ENCODE results near the gene ENG.
"Not testable (repeated sequence)": the region's sequence is repeated elsewhere in the genome, so short reads cannot be mapped to it uniquely, and the experiment has no call there.

The ENG gene

DNA sequence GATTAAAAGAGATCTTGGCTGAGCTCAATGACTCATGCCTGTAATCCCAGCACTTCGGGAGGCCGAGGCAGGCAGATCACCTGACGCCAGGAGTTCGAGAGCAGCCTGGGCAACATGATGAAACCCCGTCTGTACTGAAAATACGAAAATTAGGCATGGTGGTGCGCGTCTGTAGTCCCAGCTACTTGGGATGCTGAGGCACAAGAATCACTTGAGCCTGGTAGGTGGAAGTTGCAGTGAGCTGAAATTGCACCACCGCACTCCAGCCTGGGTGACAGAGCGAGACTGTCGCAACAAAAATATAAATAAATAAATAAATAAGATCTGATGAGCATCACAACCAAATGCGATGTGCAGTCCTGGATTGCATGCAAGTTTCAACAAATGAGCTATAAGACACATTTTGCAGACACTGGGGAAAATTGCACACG, 8.7 kb upstream of the ENG start:
- DNase-seq = no peak

DNA sequence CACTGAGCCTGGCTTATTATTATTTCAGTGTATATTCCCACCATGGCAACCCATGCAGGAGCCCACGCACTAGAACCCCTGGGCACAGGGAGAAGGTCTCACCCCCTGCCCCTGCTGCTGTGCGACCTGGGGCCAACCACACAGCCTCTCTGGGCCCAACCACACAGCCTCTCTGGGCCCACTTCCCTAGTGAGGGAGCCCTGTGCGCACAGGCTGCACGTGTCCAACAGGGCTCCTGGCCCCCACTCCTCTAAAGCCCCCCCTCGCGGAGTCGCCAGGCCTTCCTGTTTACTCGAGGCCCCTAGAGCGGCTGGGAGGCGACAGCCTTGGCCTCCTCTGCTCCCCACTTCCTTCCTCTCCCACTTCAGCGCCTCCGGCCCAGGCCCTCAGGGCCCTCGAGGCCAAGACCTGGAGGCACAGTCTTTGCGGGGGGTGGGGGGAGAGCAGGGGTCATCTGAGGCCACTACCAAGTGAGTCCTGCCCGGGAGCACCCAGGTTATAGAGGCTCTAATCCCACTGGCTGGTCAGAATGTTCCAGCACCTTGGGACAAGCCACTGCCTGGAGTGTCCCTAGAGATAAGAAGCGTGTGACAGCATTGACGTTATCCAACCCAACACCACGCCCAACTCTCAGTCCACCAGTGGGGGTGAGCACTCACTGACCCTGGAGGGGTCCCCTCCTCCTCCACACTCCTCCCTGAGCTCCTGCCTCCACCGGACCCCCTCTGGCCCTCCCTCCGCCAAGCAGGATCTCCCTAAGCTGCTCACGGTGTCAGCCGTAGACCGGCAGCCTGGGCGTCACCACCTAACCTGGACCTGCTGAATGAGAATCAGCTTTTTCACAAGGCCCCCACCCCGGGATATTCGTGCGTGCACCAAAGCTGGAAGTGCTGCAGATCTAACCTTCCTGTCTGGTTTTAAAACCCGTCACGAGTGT, 7.9 kb upstream of the ENG start:
- no peak for DNase-seq

DNA sequence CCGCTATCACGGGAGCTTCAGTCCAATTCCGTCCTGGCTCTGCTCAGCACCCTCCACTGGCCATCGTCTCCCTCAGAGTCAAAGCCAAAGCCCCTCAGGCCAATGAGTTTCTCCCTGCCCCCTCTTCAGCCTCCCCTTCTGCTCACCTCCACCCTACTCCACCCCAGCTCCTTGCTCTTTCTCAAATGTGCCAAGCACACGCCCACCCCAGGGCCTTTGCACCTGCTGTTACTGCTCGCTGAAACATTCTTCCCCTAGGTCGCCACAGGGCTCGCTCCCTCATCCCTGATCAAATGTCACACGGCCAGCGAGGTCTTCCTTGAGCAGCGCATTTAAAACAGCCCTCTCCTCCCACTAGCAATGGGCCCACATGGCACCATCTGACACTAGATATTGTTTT, 6.3 kb upstream of the ENG start:
- DNase-seq = no peak

DNA sequence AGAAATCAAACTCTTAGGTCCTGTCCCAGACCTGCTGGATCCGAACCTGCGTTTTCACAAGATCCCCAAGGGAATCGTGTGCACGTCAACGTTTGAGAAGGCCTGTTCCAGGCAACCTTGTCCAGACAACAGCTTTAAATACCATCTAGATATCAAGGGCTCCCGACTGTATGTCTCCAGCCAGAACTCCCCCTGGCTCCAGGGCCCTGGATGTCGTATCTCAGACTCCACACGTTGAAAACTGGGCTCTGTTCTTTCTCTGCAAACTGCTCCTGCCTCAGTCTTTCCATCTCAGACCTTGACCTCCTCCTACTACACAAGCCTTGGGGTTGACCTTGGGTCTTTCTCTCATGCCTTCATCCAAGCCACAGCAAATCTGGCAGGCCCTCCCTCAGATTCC, 5.8 kb upstream of the ENG start:
- no peak for DNase-seq

DNA sequence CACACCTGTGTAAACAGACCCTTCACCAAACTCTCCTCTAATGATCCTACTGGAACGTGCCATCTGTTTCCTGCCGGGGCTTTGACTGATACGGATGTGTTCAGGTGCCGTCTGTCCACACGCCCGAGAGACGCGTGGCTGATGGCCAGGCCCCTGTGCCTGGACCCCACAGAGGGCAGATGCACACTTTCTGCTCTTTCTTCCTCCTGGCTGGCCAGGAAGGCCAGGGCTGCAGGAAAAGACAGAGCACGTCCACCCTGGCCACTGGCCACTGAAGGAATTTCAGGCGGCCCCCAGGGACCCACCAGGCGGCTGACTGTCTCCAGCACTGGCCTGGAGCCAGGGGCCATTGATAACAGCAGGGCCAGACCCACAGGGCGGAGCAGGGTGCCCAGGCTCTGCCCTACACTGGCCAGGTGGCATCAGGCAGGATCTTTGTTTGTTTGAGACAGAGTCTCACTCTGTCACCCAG, 3.6 kb upstream of the ENG start:
- DNase-seq = no peak

DNA sequence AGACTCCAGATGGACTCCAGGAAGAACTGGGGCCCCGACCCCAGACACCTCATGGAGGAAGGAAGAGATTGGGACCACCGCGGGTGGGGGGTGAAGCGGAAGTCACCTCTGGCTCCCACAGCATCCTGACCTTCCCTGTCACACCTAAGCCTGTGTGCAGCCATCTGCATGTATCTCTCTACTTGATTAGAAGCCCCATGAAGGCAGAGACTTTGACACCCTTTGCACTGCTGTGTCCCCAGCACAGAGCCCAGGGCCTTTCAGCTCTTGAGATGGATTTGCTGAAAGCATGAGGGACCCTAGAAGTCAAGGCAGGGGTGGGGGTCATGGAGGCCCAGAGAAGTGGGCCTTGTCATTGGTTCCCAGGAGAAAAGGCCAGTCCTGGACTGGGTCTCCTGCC, 2.8 kb upstream of the ENG start:
- DNase-seq = no peak

DNA sequence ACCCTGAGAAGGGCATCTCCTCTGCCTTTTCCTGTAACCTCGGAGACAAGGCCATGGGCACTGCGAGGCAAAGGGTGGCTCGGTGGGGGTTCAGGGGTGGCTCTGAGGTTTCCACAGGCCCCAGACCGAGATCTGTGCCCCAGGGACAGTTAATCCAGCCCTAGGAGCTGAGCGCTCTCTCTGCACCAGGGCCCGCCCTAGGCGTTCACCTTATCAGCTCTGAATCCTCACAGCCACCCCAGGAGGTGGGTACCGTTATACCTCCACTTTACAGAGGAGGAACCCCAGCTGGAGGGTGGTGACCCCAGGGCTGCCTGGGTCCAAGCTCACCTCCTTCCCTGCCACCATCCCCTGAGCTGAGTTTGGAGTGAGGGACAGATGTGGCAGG, 2.3 kb upstream of the ENG start:
- no peak for DNase-seq

DNA sequence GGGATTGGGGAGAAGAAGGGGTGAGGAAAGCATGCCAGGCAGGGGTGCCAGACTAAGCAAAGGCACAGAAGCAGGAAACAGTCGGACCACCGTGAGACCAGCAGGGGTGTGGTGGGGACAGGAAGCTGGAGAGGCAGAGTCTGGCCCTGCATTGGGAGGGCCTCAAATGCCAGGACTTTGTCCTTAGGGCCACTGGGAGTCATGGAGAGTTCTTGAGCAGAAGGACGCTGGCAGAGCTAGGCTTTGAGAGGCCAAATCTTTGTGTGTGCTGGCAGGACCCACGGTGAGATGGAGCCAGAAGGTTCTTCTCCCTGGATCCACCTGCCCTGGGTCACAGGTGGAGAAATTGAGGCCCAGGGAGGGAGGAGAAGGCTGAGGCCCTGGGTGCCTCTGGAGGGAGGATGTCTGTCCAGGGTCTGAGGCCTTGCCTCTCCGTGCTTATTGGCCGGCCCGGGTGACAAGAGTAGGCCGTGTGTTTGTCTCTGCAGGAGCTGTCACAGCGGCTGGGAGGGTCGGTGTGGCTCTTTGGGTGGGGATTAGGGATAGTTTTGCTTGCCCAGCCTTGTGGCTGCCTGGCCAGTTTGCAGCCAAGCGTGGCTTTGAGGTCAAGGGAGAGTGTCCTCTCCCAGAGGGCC, 1.8 kb upstream of the ENG start:
- no peak for DNase-seq

DNA sequence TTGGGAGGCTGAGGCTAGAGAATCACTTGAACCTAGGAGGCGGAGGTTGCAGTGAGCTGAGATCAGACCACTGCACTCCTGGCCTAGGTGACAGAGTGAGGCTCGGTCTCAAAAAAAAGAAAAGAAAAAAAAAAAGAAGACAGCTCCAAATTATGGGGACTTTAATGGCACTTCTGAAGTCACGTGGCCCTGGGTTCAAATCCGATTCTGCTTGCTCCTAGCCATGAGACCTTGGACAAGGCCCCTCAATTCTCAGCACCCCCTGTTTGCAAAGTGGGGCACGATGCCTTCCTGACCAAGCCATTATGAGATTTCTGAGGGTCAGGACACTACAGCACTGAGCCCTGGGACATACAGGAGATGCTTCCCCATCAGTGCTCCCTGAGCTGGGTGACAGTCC, 1.1 kb upstream of the ENG start:
- no peak for DNase-seq

DNA sequence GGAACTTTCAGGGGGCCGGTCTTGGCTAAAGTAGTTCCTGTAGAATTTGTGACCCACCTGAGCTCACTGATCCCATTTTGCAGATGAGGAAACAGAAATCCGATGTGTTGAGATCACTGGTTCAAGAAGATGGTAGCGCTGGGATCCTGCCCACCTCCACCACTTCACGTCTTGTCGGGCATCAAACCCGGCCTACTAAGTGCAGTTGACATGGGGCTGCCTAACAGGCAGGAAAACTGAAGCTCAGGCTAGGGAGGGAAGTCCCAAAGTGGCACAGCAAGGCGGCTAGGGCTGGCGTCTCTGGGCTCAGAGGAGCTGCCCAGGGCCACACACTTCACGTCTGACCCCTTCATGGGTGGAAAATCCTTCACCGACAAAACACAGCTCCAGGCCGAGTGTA, 502 bp upstream of the ENG start:
- no peak for DNase-seq

DNA sequence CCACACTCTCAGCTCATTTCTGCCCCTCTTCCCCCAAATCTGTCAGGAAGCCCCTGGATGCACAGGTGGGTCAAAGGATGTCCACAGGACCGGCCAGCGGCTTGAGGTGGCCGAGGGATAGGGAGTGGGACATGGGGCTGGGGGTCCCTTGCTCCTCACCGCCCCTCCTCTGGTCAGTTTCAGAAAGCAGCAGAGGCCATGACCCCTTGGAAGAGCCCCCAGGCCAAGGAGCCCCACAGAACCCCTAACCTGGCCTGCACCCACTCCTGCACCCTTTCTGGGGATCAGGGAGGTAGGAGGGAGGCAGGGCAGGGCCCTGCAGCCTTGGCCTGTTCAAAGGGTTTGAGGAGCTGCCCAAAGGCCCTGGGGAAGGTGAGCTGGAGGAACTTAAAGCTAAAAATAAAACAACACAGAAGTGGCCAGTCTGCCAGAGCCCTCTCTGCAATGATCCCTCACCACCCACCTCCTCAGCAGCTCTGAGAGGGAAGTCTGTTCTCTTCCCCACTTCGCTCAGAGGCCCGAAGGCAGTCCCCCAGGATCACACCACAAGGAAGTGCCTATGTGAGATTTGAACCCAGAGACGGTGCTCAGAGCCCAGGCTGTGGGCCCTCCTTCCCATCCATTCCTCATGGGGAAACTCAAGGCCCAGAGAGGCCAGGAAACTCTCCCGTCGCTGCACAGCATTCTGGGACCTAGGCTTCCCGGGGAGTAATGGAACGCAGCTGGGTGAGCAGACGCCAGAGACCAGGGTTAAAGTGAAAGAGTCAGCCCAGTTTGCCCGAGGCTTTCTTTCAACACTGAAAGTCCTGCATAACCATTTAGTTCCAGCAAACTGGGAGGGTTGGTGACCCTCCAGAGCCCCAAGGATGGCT, 910 bp downstream of the ENG start:
- no peak for DNase-seq

DNA sequence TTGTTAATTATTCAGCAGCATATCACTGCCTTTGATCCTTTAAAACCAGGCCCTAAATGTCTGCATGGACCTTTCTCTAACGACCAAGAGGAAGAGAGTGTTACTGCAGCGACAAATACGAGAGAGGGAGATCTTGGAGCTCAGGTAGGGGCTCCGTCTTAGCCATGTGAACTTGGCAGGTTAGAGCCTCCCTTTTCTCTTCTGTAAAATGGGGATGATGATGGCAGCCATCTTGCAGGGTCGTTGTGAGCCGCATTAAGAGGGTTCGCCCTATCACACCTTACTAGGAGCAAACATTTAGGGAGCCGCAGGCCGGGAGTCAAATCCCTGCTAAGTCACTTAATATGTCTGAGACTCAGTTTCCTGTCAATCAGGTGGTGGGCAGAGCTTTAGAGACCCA, 1.6 kb downstream of the ENG start:
- DNase-seq = no peak

DNA sequence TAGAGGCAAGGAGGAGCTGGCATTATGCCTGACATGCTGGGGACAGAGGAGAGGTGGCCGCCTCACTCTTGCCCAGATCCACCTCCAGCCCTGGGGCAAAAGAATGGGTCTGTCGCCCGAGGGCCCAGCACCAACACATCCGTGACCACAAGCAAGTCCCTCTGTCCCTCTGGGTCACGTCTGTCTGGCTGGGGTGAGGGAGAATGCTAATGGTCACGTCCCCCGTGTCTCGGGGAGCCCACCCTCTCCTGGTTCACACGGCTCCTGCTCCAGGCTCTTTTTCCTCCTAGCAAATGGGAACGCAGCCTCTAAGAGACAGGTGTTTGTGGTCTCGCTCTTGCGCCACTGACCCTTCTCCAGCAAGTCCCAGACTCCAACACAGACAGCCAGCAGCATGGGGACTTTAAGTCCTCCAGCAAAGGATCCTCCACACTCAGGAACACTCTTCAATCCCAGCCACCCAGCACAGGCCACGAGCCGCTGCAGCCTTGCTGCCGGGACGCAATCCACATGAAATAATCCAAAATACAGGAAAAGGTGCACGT, 4.1 kb downstream of the ENG start:
- DNase-seq = no peak

DNA sequence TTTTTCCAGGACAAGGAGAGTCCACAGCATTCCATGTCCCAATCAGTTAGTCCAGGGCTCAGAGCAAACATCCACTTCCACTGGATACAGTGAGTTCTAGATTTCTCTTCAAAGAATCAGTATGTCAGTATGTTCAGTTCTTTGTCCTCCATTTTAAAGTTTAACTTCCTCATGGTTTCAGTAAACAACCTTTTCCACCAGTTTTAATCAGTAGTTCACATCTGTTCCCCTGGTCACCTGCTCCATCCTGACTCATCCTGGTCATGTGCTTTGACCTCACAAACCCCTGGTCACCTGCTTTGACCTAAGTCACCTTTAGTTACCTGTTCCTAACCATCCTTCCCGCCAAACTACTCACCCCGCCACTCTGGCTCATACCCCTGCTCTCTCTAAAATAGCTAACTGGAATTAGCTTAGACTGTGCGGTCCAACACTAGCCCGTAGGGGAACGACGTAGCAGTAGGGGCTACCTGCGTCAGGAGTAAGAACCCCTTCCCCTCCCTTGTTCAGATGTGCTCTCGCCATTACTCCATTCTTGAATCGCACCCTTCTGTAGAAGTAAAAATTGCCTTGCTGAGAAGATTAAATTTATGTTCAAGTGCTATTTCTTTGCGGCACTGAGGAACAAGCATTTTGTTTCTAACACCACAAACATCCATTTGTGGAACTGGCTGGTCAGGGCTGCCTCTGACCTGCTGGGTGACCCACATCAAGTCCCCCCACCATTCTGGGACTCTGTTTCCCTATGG, 5.5 kb downstream of the ENG start:
- no peak for DNase-seq

DNA sequence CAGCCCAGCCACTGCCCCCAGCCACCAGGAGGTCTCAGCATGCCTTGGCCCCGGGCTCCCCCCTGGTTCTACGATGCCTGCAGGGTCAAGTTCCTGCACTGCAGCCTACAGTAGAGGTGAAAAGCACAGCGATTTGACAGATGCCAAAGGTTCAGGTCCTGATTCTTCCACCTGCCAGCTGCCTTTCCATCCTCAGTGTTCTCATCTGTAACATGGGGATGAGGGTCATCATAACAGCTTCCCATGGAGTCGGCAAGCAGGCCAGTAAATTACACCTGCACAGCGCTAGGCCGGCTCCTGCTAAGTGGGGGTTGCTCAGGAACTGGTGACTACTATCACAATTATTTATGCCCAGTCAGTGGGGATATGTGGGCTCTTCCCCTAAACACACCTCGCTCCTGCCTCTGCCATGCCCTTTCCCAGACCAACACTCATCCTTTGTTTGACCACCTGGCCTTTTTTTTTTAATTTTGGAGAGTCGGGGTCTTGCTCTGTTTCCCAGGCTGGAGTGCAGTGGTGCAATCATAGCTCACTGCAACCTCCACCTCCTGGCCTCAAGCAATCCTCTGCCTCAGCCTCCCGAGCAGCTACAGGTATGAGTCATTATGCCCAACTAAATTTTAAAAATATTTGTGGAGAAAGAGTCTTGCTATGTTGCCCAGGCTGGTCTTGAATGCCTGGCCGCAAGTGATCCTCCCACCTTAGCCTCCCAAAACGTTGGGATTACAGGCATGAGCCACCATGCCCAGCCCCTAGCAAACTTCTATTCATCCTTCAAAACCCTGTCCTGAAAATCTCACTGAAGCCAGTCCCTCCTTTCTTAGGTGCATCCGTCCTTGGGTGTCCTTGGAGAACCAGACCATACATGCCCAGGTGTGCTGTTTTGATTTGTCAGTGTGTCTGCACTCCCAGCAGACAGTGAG, 6.4 kb downstream of the ENG start:
- no peak for DNase-seq

DNA sequence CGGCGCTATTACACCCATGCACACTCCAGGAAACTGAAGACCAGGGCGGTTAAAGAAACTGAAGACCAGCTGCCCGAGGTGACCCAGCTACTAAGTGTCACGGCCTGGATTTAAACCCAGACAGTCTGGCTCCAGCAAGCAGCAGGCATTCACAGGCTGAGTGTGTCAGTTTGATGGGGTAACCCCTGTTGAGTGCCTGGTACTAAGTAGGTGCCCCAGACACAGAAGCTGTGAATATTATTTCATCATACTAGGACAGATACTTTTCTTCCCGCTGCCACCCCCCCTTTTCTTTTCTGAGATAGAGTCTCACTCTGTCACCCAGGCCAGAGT, 7.3 kb downstream of the ENG start:
- no peak for DNase-seq

DNA sequence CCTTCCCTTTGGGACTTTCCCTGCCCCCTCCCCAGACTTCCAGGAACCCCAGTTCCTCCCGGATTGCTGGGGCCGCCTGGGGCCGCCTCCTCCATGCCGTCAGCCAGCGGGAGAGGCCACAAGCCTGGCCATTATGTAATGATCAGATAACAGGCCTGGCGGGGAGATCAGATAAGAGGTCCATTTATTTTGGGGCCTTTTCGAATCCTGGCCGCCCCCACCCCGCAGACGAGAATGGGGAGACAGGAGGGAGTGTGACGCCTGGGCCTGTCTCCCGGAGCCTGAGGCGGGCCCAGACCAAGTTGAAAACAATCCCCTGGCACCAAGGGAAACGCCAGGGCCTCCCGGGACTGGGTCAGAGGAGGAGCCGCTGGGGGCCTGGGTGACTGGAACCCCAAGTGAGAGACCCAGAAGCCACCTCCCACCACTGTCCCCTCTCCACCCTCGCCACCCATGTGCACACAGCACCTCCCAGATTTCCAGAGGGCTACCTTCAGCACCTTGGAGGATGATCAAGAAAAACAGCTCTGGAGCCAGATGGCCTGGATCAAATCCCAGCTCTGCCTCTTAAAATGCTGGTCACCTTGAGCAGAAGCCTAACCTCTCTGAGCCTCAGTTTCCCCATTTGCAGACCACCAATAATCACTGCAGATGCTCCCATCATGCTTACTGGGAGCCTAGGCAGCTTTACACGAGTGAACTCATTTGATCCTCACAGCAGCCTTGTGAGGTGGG, 7.8 kb downstream of the ENG start:
- no peak for DNase-seq

DNA sequence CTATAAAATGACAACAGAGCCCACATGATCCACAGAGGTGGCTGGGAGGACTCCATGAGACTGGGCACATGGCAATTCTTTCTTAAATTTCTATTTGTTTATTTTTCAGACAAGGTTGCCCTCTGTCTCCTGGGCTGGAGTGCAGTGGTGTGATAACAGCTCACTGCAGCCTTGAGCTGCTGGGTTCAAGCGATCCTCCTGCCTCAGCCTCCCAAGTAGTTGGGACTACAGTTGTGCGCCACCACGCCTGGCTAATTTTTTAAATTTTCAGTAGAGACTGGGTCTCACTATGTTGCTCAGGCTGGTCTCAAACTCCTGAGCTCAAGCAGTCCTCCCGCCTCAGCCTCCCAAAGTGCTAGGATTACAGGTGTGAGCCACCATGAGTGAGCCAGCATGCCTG, 8.8 kb downstream of the ENG start:
- not testable (repeated sequence) for DNase-seq

DNA sequence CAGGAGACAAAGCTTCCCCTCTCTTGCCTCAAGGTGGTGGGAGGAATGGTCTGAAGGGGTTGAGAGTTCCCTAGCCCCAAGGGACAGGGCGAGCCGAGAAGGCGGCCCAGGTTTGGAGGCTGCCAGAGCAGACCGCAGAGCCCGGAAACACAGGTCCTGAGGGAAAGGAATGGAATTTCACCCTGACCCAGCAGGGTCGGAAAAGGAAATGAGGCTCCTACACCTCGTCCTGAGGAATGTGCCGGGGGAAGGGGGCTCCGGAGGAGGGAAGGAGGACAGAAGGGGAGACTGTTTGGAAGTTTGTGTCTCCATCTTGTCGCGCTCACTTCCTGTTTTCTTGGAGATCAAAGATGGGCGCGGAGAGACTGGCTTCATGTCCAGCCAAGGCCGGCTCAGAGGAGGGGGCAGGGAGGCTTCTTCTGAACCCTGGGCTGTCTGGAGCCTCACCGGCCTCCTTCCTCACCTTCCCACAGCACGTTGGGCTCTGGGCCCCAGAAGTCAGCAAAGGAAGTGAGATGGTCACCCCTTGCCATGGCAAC, 9.6 kb downstream of the ENG start:
- peak; percentile 21 for DNase-seq

DNA sequence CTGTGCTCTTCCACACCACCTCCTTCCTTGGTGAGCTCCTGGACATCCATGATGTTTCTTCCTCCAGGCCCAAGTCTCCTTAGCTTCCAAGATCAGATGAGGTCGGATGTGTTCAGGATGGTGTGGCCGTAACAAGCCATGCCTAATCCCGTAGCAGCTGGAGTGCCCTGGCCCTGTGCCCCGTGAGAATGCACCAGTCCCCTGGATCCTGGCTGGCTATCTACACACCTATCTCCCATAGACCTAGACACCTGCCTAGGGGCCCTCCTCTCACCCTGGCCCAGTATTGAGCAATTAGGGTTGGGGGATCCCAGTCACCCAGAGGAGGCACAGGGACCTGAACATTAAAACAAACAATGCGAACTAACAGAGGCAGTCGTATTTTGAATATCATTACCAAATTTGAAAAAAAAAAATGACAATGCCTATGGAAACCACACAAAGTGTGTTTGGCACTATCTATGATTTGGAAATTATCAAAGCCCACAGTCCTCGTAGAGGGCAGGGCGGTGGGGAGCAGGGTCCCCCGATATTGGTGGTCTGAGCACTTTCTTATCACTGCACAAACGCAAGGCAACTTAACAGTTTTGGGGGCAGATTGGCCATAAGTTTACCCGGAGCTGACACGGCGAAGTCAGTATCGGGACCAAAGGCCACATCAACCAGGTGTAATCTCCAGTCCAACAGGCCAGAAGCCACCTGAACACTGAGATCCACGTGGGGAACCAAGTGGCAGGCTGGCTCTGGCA, 13.2 kb downstream of the ENG start:
- DNase-seq = no peak
